NT2/D1 (cell line): ENCODE results near the gene TBCK.
"Not testable (repeated sequence)": the region's sequence is repeated elsewhere in the genome, so short reads cannot be mapped to it uniquely, and the experiment has no call there.

Experiments
- DNase-seq: peaks from one replicate; pipeline ENCODE4 v3.0.0-alpha.2; 2011; ENCODE audit warnings: low read depth, low spot score
- H3K27me3 ChIP-seq: 2 replicates; pipeline ENCODE4 v1.6.0; 2011; ENCODE audit warnings: mild to moderate bottlenecking; ENCODE audit not compliant: insufficient read length, insufficient read depth
- H3K36me3 ChIP-seq: 2 replicates; pipeline ENCODE4 v1.6.1; 2011; ENCODE audit warnings: mild to moderate bottlenecking, low read length, mixed read lengths; ENCODE audit not compliant: insufficient read depth, insufficient read length
- H3K4me1 ChIP-seq: 2 replicates; pipeline ENCODE4 v1.5.1; 2011; ENCODE audit not compliant: insufficient read depth, insufficient read length
- H3K4me3 ChIP-seq: 2 replicates; pipeline ENCODE4 v1.5.1; 2011; ENCODE audit warnings: low read depth; ENCODE audit not compliant: insufficient read length
- H3K9ac ChIP-seq: 2 replicates; pipeline ENCODE4 v1.6.0; 2011; ENCODE audit warnings: low read depth; ENCODE audit not compliant: insufficient read length
- H3K9me3 ChIP-seq: 2 replicates; pipeline ENCODE4 v1.5.1; 2011; ENCODE audit warnings: mild to moderate bottlenecking, low read length; ENCODE audit not compliant: insufficient read depth
- SUZ12 ChIP-seq: IDR thresholded peaks from 2 replicates; pipeline ENCODE4 v1.6.1; 2011; ENCODE audit not compliant: insufficient read length, insufficient read depth; ENCODE audit errors: extremely low read depth
- YY1 ChIP-seq: IDR thresholded peaks from 2 replicates; pipeline ENCODE4 v1.6.1; 2011; ENCODE audit not compliant: insufficient read length, insufficient read depth
- ZNF274 ChIP-seq: IDR thresholded peaks from 2 replicates; pipeline ENCODE4 v1.6.1; 2011; ENCODE audit warnings: mild to moderate bottlenecking, low read depth, low read length

The TBCK gene

GRCh38 chr4:106337916-106338315 lies 21.9 kb upstream of the TBCK start:
- no peak for DNase-seq
- Histone ChIP-seq H3K9ac (no peak overlapping the region), H3K36me3 (peaks cover 48% of the 10 kb centered on the region), H3K4me3 (no peak overlapping the region), H3K4me1 (no peaks in the 10 kb centered on the region), H3K27me3 (no peaks in the 10 kb centered on the region), H3K9me3 (peaks cover 12% of the 10 kb centered on the region; the same call in 1 of the 2 replicates)
- TF ChIP-seq YY1 (no peak), SUZ12 (no peak), ZNF274 (no peak)

DNA sequence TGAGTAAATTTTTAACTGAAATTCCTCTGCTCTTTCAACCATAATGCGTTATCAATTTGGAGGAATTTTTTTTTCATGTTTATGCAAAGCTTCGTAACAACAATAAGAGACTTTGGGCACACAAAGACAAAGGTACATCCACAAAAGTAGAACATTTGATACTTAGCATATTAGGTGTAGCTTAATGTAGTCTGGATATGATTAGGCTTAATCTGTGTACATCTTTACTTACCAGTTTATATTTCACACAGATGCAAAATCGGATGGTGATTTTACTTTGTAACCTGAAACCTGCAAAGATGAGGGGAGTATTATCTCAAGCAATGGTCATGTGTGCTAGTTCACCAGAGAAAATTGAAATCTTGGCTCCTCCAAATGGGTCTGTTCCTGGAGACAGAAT lies 20.6 kb upstream of the TBCK start:
- Histone ChIP-seq H3K36me3 (peaks cover 59% of the 10 kb centered on the region), H3K9ac (no peak overlapping the region), H3K4me1 (no peaks in the 10 kb centered on the region), H3K9me3 (peaks cover 12% of the 10 kb centered on the region; the same call in 1 of the 2 replicates), H3K27me3 (no peaks in the 10 kb centered on the region), H3K4me3 (no peak overlapping the region)
- TF ChIP-seq ZNF274 (no peak), YY1 (no peak)
- no peak for DNase-seq

GRCh38 chr4:106334741-106335470 lies 18.9 kb upstream of the TBCK start:
- Histone ChIP-seq H3K27me3 (no peaks in the 10 kb centered on the region), H3K9me3 (peaks cover 12% of the 10 kb centered on the region; the same call in 1 of the 2 replicates), H3K4me1 (no peaks in the 10 kb centered on the region), H3K9ac (no peak overlapping the region), H3K36me3 (peaks cover 74% of the 10 kb centered on the region), H3K4me3 (no peak overlapping the region)
- TF ChIP-seq ZNF274: no peak
- TF ChIP-seq SUZ12: no peak
- no peak for TF ChIP-seq YY1
- no peak for DNase-seq

DNA sequence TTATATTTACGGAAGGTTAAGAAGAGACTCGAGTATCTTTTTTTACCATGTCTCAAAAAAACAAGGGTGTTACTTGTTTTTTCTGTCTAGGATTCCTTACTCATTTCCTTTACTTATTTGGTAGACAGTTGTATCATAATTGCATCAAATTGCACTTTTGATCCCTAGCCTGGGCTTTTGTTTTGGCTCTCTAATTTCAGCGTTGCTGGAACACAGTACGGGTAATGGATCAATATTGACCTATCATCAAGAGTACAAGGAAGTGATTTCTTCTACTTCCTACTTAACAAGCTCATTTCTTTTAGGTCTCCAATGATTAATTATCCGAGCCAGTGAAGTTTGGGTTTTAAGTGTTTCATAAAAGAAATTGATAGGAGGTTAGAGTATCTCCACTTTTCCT lies 17.2 kb upstream of the TBCK start:
- Histone ChIP-seq H3K9me3 (peaks cover 8% of the 10 kb centered on the region; the same call in 1 of the 2 replicates), H3K36me3 (peaks cover 75% of the 10 kb centered on the region), H3K27me3 (no peaks in the 10 kb centered on the region), H3K4me3 (no peak overlapping the region), H3K4me1 (no peaks in the 10 kb centered on the region), H3K9ac (no peak overlapping the region)
- TF ChIP-seq ZNF274: no peak
- TF ChIP-seq SUZ12: no peak
- no peak for TF ChIP-seq YY1
- no peak for DNase-seq

- no peak overlapping the region for H3K9ac ChIP-seq
- no peak overlapping the region for H3K4me3 ChIP-seq
- no peak for DNase-seq
- TF ChIP-seq ZNF274 (no peak), SUZ12 (no peak), YY1 (no peak)
- H3K9me3 ChIP-seq: no peaks in the 10 kb centered on the region
- H3K4me1 ChIP-seq: no peaks in the 10 kb centered on the region
- peaks cover 67% of the 10 kb centered on the region for H3K36me3 ChIP-seq
- H3K27me3 ChIP-seq: no peaks in the 10 kb centered on the region
These were observed 13.1 kb upstream of the TBCK start for GRCh38 chr4:106329041-106329618.

- no peak for DNase-seq
- H3K27me3 ChIP-seq: no peaks in the 10 kb centered on the region
- no peak for TF ChIP-seq YY1
- no peak for TF ChIP-seq SUZ12
- H3K4me1 ChIP-seq: no peaks in the 10 kb centered on the region
- H3K36me3 ChIP-seq: peaks cover 40% of the 10 kb centered on the region
- H3K9ac ChIP-seq: no peak overlapping the region
- 0 out of 2 replicates have a peak, but pooled peaks cover under 1% of the 10 kb centered on the region for H3K9me3 ChIP-seq
- no peak overlapping the region for H3K4me3 ChIP-seq
These were observed 9.8 kb upstream of the TBCK start for GRCh38 chr4:106325800-106326199.

DNA sequence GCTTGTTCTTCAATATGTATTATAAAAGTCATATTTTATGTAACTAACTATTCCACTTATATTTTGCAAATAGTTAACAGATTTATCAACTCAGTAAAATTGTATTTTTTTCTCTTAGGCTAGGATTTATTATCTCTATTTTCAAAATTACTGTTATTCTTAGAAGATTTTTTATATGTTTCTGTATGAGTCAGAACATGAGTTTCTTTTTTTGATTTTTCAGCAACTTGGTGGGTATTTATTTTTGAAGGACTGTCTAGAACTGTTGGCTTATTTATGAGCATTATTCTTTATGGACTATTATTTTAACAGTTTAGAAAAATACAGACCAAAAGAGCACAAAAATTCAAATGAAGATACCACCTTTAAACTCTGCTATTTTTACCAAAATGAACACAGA lies 7.1 kb upstream of the TBCK start:
- Histone ChIP-seq H3K36me3 (peaks cover 23% of the 10 kb centered on the region), H3K9ac (no peak overlapping the region), H3K4me1 (no peaks in the 10 kb centered on the region), H3K4me3 (no peak overlapping the region), H3K9me3 (peaks cover 23% of the 10 kb centered on the region), H3K27me3 (no peaks in the 10 kb centered on the region)
- no peak for TF ChIP-seq YY1
- TF ChIP-seq SUZ12: no peak
- no peak for TF ChIP-seq ZNF274
- DNase-seq: no peak

GRCh38 chr4:106321814-106322213 lies 5.8 kb upstream of the TBCK start:
- not testable (repeated sequence) for H3K9ac ChIP-seq, H3K27me3 ChIP-seq, H3K4me1 ChIP-seq, DNase-seq, H3K4me3 ChIP-seq
- H3K36me3 ChIP-seq: peaks cover 12% of the 10 kb centered on the region
- peaks cover 23% of the 10 kb centered on the region for H3K9me3 ChIP-seq

DNA sequence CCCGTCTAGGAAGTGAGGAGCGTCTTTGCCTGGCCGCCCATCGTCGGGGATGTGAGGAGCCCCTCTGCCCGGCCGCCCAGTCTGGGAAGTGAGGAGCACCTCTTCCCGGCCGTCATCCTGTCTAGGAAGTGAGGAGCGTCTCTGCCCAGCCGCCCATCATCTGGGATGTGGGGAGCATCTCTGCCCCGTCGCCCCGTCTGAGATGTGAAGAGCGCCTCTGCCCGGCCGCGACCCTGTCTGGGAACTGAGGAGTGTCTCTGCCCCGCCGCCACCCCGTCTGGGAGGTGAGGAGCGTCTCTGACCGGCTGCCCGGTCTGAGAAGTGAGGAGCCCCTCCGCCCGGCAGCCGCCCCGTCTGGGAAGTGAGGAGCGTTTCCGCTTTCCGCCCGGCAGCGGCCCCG lies 5.2 kb upstream of the TBCK start:
- H3K4me3 ChIP-seq: not testable (repeated sequence)
- peaks cover 23% of the 10 kb centered on the region for H3K9me3 ChIP-seq

More for the DNA sequence above, 5.2 kb upstream of the TBCK start:
- H3K9ac ChIP-seq, DNase-seq, H3K4me1 ChIP-seq, H3K27me3 ChIP-seq, H3K36me3 ChIP-seq: not testable (repeated sequence)
